ENCODE data around the gene GLUD2. TPM values are rescaled to one million over a fixed set of nuclear protein-coding genes. Genes with fewer than 3 reads are reported as not detected.

GLUD2 gene
- total and polyA plus RNA-seq, 2 of the 4 experiments (the other 2 are of a cell fraction), result 0.51 to 1.6 TPM

DNA sequence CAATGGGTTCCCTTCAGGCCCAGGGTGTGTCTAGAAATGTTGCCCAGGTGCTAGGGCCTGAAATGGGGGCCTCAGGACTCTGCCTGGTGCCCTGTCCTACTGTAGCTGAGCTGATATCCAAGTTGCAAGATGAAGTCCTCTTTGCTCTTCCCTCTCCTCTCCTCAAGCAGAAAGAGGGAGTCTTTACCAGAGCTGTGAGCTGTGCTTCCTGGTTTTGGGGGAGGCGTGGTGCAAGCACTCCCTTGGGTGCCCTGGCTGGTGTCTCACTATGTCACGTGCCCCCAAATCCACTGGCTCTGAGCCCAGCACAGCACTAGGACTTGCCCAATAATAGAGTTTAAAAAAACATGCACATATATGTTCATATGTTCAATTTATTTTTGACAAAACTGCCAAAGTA lies 32.6 kb upstream of the GLUD2 start:
- H3K4me2 ChIP-seq (ENCODE audit: low read depth, low read length), result no peak overlapping the region
- CTCF ChIA-PET, result no interaction called here
- no peak overlapping the region for H2BK120ac ChIP-seq (ENCODE audit: low read depth, low read length)
- no peaks in the 10 kb centered on the region for H3K36me3 ChIP-seq (ENCODE audit: control insufficient read depth, insufficient read depth, low read length)
- ATAC-seq (ENCODE audit: low read depth), result no peak
- no peak overlapping the region for H4K5ac ChIP-seq (ENCODE audit: low read depth, low read length)
- peaks cover 2% of the 10 kb centered on the region; the same call in 1 of the 2 replicates for H3K9me3 ChIP-seq (ENCODE audit: control insufficient read depth, insufficient read depth, low read length)
- no peak overlapping the region for H2AK9ac ChIP-seq (replicated peaks; ENCODE audit: low read depth, low read length, poor library complexity)
- TF ChIP-seq FOS (IDR thresholded peaks at IDR 0.05; ENCODE audit: low read depth, low read length), result no peak
- no peak for TF ChIP-seq RAD21 (IDR thresholded peaks at IDR 0.05; ENCODE audit: low read length)
- no peak for TF ChIP-seq MAFK (IDR thresholded peaks at IDR 0.05; ENCODE audit: low read depth, low read length)
- TF ChIP-seq, protein P1, sequence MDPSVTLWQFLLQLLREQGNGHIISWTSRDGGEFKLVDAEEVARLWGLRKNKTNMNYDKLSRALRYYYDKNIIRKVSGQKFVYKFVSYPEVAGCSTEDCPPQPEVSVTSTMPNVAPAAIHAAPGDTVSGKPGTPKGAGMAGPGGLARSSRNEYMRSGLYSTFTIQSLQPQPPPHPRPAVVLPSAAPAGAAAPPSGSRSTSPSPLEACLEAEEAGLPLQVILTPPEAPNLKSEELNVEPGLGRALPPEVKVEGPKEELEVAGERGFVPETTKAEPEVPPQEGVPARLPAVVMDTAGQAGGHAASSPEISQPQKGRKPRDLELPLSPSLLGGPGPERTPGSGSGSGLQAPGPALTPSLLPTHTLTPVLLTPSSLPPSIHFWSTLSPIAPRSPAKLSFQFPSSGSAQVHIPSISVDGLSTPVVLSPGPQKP (IDR thresholded peaks at IDR 0.05; ENCODE audit: borderline replicate concordance, low read depth, low read length), result no peak
- TF ChIP-seq SMC3 (IDR thresholded peaks at IDR 0.05; ENCODE audit: low read depth, low read length), result no peak
- TF ChIP-seq CHD1 (IDR thresholded peaks at IDR 0.05; ENCODE audit: low read depth, low read length), result no peak
- no peak for TF ChIP-seq MAZ (IDR thresholded peaks at IDR 0.05; ENCODE audit: borderline replicate concordance, low read depth, low read length)
- TF ChIP-seq POLR2A (IDR thresholded peaks at IDR 0.05; ENCODE audit: low read depth, low read length), result no peak
- TF ChIP-seq, protein P2, sequence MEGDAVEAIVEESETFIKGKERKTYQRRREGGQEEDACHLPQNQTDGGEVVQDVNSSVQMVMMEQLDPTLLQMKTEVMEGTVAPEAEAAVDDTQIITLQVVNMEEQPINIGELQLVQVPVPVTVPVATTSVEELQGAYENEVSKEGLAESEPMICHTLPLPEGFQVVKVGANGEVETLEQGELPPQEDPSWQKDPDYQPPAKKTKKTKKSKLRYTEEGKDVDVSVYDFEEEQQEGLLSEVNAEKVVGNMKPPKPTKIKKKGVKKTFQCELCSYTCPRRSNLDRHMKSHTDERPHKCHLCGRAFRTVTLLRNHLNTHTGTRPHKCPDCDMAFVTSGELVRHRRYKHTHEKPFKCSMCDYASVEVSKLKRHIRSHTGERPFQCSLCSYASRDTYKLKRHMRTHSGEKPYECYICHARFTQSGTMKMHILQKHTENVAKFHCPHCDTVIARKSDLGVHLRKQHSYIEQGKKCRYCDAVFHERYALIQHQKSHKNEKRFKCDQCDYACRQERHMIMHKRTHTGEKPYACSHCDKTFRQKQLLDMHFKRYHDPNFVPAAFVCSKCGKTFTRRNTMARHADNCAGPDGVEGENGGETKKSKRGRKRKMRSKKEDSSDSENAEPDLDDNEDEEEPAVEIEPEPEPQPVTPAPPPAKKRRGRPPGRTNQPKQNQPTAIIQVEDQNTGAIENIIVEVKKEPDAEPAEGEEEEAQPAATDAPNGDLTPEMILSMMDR (conservative IDR thresholded peaks at IDR 0.05; ENCODE audit: low read depth, low read length), result no peak
- no peak for TF ChIP-seq MXI1 (IDR thresholded peaks at IDR 0.05; ENCODE audit: borderline replicate concordance, low read depth, low read length)
- TF ChIP-seq RCOR1 (IDR thresholded peaks at IDR 0.05; ENCODE audit: insufficient replicate concordance, low read length), result no peak
- TF ChIP-seq USF2 (IDR thresholded peaks at IDR 0.05; ENCODE audit: low read depth, low read length), result no peak
- no peak for TF ChIP-seq BHLHE40 (IDR thresholded peaks at IDR 0.05; ENCODE audit: low read depth, low read length)
- no peak for TF ChIP-seq RFX5 (IDR thresholded peaks at IDR 0.05; ENCODE audit: low read depth, low read length)
- no peak for TF ChIP-seq NFE2L2 (IDR thresholded peaks at IDR 0.05; ENCODE audit: low read depth, low read length)
- TF ChIP-seq CEBPB (IDR thresholded peaks at IDR 0.05; ENCODE audit: low read depth, low read length), result no peak
- no peak overlapping the region for H3K4me3 ChIP-seq (ENCODE audit: insufficient read depth, low read depth, low read length)
- no peak for DNase-seq
- BruUV-seq (replicated peaks), result no TSS peak
- no peak overlapping the region for H3K27ac ChIP-seq (ENCODE audit: insufficient read depth, low read length)
- H2AK5ac ChIP-seq (ENCODE audit: low read depth, low read length), result no peak overlapping the region
- H3K4ac ChIP-seq (ENCODE audit: low read depth, low read length), result no peak overlapping the region
- no peak overlapping the region for H3K23ac ChIP-seq (ENCODE audit: low read depth, low read length)
- H3K56ac ChIP-seq (ENCODE audit: extremely low read depth, insufficient read depth, low read length), result no peak overlapping the region
- no peak overlapping the region for H2BK5ac ChIP-seq (ENCODE audit: low read depth, low read length, poor library complexity, severe bottlenecking)
- no peak overlapping the region for H2BK20ac ChIP-seq (ENCODE audit: low read depth, low read length)
- no peaks in the 10 kb centered on the region for H3K27me3 ChIP-seq (ENCODE audit: control insufficient read depth, insufficient read depth, low read length)
- no peak overlapping the region for H3K14ac ChIP-seq (replicated peaks; ENCODE audit: low read depth, low read length)
- H3K4me1 ChIP-seq (ENCODE audit: control insufficient read depth, insufficient read depth, low read length), result no peaks in the 10 kb centered on the region
- no peak overlapping the region for H3K18ac ChIP-seq (ENCODE audit: low read depth, low read length)
- no peaks in the 10 kb centered on the region for H4K20me1 ChIP-seq (ENCODE audit: insufficient read depth, low read length)
- H2AFZ ChIP-seq (replicated peaks; ENCODE audit: low read length, poor library complexity), result no peak overlapping the region
- H2BK15ac ChIP-seq (ENCODE audit: low read depth, low read length), result no peak overlapping the region
- H3K9ac ChIP-seq (ENCODE audit: low read depth, low read length), result no peak overlapping the region
- POLR2A ChIA-PET (ENCODE audit: unreplicated experiment), result no interaction called here
- H3K9me1 ChIP-seq (ENCODE audit: insufficient read depth, low read length), result no peaks in the 10 kb centered on the region
- WGBS, 2 experiments (ENCODE audit: extremely low coverage in 2 of 2, insufficient read length in 1 of 2), result no CpG with 5 or more reads among the region's 2 CpGs
- dilution Hi-C loops (cut with HindIII; ENCODE audit: low sequenced_read_pairs, unreplicated experiment) (no loop called here), intact Hi-C loops (cut with micrococcal nuclease) (no loop called here), in situ Hi-C loops (cut with MboI; ENCODE audit: low sequenced_read_pairs) (no loop called here)
- H4K91ac ChIP-seq (ENCODE audit: insufficient read depth, low read depth, low read length), result no peak overlapping the region
- H3K79me1 ChIP-seq (ENCODE audit: low read depth in 1 of 2, low read length in 2 of 2), result no peaks in the 10 kb centered on the region
- no peak overlapping the region for H4K8ac ChIP-seq (ENCODE audit: low read depth in 2 of 2, low read length in 2 of 2)
